ENCODE data around the gene GABRD. TPM values are rescaled to one million over a fixed set of nuclear protein-coding genes. Genes with fewer than 3 reads are reported as not detected.
A peak's percentile ranks its signal among the peaks of the same experiment; 100 is the strongest.

Gene GABRD
- total RNA-seq, 2 donors from 2014 or later: not detected

DNA sequence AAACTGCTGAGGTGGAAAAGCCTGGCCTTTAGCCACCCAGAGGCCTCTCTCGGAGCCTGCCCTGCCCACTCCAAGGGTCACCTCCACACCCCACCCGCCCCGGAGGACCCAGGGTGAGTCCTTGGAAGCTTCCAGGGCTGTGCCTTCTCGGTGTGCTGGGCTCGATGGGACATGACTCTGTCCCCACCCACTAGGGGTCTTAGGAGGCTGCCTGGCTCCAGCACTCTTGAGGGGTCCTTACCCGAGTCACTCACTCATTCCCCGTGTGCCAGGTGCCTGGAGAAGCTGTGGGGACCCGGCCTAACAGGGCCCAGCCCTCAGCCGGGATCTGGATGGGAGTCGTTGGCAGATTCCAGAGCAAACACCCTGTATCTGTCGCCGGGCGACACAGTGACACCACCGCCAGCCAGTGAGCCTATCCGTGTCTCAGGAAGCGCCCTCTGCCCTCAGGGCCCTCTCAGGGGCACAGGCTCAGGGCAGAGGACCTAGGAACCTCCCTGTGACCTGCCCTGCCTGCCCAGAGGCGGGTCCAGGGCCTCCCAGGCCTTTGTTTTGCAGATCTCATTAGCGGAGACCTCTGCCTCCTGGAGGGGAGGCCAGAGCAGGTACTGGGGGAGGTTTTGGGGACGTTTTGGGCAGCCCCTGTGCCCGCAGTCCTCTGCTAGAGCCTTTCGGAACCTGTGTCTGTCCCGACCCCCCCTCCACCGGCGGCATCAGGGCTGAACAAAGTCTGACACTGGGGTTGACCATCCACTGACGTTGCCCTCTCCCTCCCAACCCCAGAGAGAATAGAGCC, 28.0 kb downstream of the GABRD start:
- Mint-ChIP-seq H3K9me3 (no peaks in the 10 kb centered on the region), H3K36me3 (ENCODE audit: low read depth) (no peaks in the 10 kb centered on the region), H3K27me3 (no peaks in the 10 kb centered on the region), H3K27ac (no peak overlapping the region), H3K4me3 (no peak overlapping the region), H3K4me1 (peaks cover 19% of the 10 kb centered on the region)
- ATAC-seq (replicated peaks): no peak

GRCh38 chr1:2047749-2048729, 28.9 kb downstream of the GABRD start:
- Mint-ChIP-seq H3K9me3 (no peaks in the 10 kb centered on the region), H3K36me3 (ENCODE audit: low read depth) (no peaks in the 10 kb centered on the region), H3K4me3 (peak overlapping the region; percentile 78), H3K4me1 (peaks cover 19% of the 10 kb centered on the region), H3K27me3 (no peaks in the 10 kb centered on the region), H3K27ac (no peak overlapping the region)
- no peak for ATAC-seq (replicated peaks)

DNA sequence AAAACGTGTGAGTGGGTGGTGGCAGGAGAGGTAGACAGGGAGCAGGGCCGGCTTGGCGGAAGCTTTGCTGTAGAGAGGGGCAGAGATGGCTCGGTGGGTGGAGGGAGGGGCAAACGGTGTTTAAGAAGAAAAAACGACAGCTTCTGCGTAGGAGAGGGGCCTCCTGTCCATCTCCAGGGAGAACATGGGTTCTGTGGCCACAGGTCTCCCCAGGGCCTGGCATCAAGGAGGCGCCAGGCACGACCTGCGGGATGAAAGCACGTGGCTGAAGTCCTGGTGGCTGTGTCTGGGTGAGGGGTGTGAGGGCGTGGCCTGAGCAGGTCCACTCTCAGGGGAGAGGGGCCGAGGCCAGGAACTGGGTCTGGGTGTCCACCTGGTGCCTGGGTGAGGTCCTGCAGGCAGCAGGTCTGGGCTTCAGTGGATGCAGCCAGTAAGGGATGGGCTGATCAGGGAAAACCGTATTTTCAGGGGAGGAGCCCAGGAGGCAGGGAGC, 30.1 kb downstream of the GABRD start:
- H3K36me3 Mint-ChIP-seq (ENCODE audit: low read depth): no peaks in the 10 kb centered on the region
- peak overlapping the region; percentile 78 for H3K4me3 Mint-ChIP-seq
- no peaks in the 10 kb centered on the region for H3K27me3 Mint-ChIP-seq
- no peaks in the 10 kb centered on the region for H3K9me3 Mint-ChIP-seq
- H3K27ac Mint-ChIP-seq: peak overlapping the region; percentile 50
- peaks cover 13% of the 10 kb centered on the region for H3K4me1 Mint-ChIP-seq
- ATAC-seq (replicated peaks): no peak

DNA sequence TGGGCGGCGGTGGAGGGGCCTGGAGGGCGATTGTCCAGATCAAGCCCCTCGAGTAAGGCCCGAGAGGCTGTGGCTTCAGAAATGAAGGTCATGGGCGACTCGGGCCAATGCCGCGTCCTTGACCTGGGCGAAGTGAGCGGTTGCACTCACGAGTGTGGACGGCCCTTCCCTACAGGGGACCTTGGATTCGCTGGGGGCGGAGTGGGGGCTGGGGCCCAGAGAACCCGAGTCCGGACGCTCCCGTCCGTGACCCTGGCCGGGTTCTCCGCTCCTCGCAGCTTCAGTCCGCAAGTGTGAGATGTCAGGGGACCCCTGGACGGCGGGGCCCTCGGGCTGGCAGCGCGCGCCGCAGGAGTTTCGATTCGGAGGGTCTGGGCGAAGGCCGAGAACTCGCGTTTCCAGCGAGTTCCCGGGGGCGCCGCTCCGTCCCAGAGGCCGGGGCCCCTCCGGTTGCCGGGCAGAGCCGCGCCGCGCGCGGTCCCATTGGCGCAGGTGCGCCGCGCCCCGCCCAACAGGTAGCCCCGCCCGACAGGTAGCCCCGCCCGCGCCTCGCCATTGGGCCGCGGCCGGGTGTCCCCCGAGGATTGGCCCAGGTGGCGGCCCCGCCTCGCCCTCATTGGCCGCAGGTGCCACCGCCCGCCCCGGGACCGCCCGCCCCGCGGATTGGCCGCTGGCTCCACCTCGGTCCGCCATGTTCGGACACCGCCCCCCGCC, 30.7 kb downstream of the GABRD start, which contains the start of gene PRKCZ:
PRKCZ (plus strand) TSS at position 694 of the 714 bp plus-strand sequence. CDS start 220 bp downstream, outside the sequence.
- Mint-ChIP-seq H3K27ac (peak within 1 kb of the TSS; percentile 50), H3K27me3 (no peaks in the 10 kb centered on the region), H3K9me3 (no peaks in the 10 kb centered on the region), H3K36me3 (ENCODE audit: low read depth) (no peaks in the 10 kb centered on the region), H3K4me3 (peak within 1 kb of the TSS; percentile 78), H3K4me1 (peaks cover 13% of the 10 kb centered on the region)
- peak; percentile 98 for ATAC-seq (replicated peaks)

DNA sequence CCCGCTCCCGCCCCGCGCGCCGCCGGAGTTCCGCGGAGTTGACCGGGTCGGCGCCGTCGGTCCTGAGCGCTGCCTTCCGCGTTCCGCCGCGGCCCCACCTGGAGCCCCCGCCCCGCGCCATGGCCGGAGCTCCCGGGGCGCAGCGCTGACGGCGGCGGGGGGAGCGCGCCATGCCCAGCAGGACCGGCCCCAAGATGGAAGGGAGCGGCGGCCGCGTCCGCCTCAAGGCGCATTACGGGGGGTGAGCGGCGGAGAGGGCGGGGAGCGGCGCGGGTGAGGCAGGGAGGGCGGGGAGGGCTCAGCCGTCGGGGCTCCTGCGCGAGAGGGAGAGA, 31.3 kb downstream of the GABRD start:
- peak; percentile 46 for ATAC-seq (replicated peaks)

DNA sequence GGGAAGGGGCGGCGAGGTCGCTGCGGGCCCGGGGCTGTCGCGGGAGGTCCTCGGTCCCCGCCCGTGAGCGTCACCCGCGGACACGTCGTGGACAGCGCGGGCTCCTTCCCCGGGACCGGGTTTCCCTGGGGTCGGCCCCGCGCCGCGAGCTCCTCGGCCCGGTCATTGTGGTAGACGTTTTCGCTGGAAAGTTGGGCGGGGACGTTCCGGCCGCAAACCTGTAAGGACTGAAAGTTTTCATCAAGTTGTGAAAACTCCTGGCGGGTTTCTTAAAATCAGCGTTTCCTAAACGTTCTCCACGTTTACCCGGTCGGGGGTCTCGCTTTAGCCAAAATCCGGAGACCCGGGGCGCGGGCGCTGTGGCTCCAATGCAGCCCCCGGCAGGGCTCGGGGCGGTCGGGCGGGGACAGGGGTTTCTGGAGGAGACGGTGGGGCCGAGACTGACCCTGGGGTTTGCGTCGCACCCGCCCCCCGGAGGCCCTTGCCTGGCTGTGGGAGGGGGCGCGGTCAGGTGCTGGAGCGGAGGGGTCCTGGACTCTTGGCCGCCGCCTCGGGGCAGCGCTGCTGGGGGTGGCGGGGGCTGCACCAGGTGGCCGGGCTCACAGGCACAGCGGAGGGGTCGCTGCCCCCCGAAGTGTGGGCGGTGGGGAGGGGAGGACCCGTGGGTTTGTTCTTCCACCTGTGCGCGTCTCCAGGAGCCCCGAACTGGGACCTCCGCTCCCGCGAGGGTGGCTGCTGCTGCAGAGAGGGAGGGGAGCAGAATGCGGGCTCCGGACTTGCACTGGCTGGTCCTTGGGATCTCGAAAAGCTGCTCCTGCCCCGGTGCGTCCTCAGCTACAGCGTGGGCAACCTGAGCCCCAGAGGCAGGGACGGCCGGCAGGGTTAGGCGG, 31.9 kb downstream of the GABRD start:
- no peak for ATAC-seq (replicated peaks)
- Mint-ChIP-seq H3K27me3 (no peaks in the 10 kb centered on the region), H3K27ac (no peak overlapping the region), H3K4me1 (peaks cover 6% of the 10 kb centered on the region), H3K36me3 (ENCODE audit: low read depth) (peaks cover 8% of the 10 kb centered on the region), H3K9me3 (no peaks in the 10 kb centered on the region), H3K4me3 (peak overlapping the region; percentile 57)

More for the DNA sequence above, 31.3 kb downstream of the GABRD start:
- Mint-ChIP-seq H3K36me3 (ENCODE audit: low read depth) (peaks cover 1% of the 10 kb centered on the region), H3K27me3 (no peaks in the 10 kb centered on the region), H3K4me1 (peaks cover 11% of the 10 kb centered on the region), H3K9me3 (no peaks in the 10 kb centered on the region), H3K4me3 (no peak overlapping the region), H3K27ac (no peak overlapping the region)

DNA sequence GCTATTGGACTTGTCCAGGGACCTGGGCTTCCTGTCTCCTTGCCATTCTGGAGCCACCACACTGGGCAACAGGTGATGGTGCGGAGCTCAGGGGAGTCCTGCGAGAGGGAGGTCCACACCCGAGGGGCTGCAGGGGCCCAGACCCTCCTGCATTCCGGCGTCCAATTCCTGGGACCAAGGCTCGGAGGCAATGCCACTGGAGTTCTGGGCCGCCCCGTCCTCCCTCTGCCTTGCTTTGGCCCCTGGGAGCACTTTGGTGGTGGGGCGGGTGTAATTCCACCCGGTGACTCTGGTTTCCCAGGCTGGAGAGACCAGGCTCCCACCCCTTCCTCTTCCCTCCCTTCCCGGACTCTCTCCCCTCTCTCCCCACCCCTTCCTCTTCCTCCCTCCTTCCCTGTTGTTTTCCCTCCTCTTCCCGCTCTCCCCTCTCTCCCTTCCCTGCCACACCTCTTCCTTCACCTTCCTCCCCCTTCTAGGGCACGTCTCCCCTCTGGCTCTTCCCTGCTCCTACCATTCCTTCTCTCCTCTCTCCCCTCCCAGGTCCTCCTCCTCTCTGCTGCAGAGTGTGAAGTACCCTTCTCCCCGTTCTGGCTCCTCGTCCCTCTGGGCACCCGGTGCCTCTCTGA, 33.0 kb downstream of the GABRD start:
- no peak for ATAC-seq (replicated peaks)
- Mint-ChIP-seq H3K27ac (peak overlapping the region; percentile 38), H3K27me3 (no peaks in the 10 kb centered on the region), H3K4me1 (peaks cover 6% of the 10 kb centered on the region), H3K36me3 (ENCODE audit: low read depth) (peaks cover 16% of the 10 kb centered on the region), H3K9me3 (no peaks in the 10 kb centered on the region), H3K4me3 (peak overlapping the region; percentile 57)

- Mint-ChIP-seq H3K36me3 (ENCODE audit: low read depth) (peaks cover 19% of the 10 kb centered on the region), H3K9me3 (no peaks in the 10 kb centered on the region), H3K4me1 (peaks cover 6% of the 10 kb centered on the region), H3K27ac (peak overlapping the region; percentile 38), H3K27me3 (no peaks in the 10 kb centered on the region), H3K4me3 (peak overlapping the region; percentile 57)
- no peak for ATAC-seq (replicated peaks)
Observed at GRCh38 chr1:2052756-2053155, 33.6 kb downstream of the GABRD start.

GRCh38 chr1:2053217-2053616, 34.1 kb downstream of the GABRD start:
- Mint-ChIP-seq H3K4me1 (peaks cover 6% of the 10 kb centered on the region), H3K36me3 (ENCODE audit: low read depth) (peaks cover 24% of the 10 kb centered on the region), H3K4me3 (peak overlapping the region; percentile 57), H3K9me3 (no peaks in the 10 kb centered on the region), H3K27me3 (no peaks in the 10 kb centered on the region), H3K27ac (no peak overlapping the region)
- ATAC-seq (replicated peaks): no peak

DNA sequence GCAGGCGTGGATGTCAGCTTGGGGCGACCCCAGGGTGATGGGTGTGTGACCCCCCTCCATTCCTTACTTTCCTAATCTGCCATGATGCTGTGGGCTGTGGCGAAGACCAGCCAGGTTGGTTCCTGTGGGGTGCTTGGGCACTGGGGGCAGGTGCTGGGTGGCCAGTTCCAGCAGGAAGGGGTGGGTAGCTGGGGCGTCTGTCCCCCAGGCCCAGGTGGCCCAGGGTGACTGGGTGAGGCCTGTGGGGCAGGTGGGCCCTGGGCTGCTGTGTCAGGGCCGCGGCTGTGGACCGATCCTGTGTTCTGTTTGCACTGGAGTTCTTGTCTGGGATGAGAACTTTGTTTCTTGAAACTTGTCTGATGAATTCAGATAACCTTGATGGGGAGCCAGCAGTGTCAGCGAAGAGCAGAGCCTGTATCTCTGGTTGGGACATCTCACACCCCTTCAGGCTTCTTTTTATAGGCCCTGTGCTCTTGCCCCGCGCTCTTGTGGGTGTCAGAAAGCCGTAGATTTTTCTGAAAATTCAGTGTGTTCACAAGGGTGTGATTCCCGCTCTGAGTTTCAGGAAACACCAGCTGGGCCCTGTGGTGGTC, 34.7 kb downstream of the GABRD start:
- H3K36me3 Mint-ChIP-seq (ENCODE audit: low read depth): peaks cover 28% of the 10 kb centered on the region
- no peaks in the 10 kb centered on the region for H3K27me3 Mint-ChIP-seq
- H3K4me1 Mint-ChIP-seq: peaks cover 6% of the 10 kb centered on the region

DNA sequence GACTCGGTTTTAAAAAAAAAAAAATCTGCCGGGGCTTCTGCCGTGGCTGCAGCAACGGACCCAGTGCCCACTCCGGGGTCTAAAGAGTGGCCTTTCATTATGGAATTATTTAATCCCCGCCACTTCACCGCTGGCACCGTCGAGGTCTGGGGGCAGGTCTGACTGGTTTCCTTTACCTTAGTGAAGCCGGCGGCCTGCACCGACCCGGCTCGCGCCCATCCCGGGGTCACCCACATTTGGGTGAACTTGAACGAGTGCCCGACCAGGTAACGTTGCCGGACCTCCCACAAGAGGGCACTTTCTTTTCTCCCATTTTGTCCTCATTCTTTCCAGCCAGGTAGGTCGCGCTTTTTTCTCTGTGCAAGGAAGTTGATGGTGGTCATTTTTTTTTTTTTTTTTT, 35.4 kb downstream of the GABRD start:
- no peak overlapping the region for H3K27ac Mint-ChIP-seq
- H3K27me3 Mint-ChIP-seq: no peaks in the 10 kb centered on the region
- H3K36me3 Mint-ChIP-seq (ENCODE audit: low read depth): peaks cover 35% of the 10 kb centered on the region
- ATAC-seq (replicated peaks): no peak
- H3K9me3 Mint-ChIP-seq: no peaks in the 10 kb centered on the region
- H3K4me1 Mint-ChIP-seq: no peaks in the 10 kb centered on the region
- H3K4me3 Mint-ChIP-seq: no peak overlapping the region

More for the DNA sequence above, 34.7 kb downstream of the GABRD start:
- ATAC-seq (replicated peaks): no peak
- Mint-ChIP-seq H3K27ac (no peak overlapping the region), H3K9me3 (no peaks in the 10 kb centered on the region), H3K4me3 (no peak overlapping the region)

DNA sequence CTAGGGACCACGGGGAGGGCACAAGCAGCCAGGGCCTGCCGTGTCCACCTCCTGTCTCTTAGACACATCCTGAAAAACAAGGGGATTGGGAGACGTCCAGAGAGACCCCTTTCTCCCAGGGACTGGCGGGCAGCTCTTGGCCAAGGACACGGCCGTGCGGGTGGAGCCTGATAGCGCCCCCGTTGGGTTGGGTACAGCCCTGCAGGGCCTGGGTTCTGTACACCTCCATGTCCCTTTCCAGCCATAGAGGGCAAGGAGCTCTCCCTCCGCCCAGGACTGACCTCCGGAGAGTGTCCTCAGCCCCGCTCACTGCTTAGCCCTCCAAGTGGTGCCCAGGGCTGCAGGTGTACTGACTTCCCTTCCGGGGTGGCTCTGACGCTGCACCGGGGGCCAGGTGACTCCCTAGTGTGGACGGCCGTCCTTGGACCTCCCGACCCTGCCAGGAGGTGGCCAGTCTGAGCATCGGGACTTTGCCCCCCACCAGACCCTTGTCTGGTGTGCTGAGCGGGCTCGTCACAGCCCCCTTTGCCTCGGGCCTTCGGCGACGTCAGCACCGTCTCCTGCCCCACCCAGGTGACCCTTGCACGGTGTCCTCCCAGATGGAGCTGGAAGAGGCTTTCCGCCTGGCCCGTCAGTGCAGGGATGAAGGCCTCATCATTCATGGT, 36.9 kb downstream of the GABRD start:
- no peaks in the 10 kb centered on the region for H3K4me1 Mint-ChIP-seq
- peaks cover 38% of the 10 kb centered on the region for H3K36me3 Mint-ChIP-seq (ENCODE audit: low read depth)
- no peaks in the 10 kb centered on the region for H3K9me3 Mint-ChIP-seq
- no peaks in the 10 kb centered on the region for H3K27me3 Mint-ChIP-seq
- no peak for ATAC-seq (replicated peaks)
- no peak overlapping the region for H3K27ac Mint-ChIP-seq
- H3K4me3 Mint-ChIP-seq: no peak overlapping the region
